GM12878 (cell line): ENCODE results near the gene ITGAD.

Experiments used
- CTCF ChIP-seq, 3 experiments: IDR thresholded peaks in 2 of 3; conservative IDR thresholded peaks in 1 of 3; 2 replicates each; pipeline ENCODE4 v1.5.1; 2011; ENCODE audit warnings: low read depth in 3 of 3, low read length in 3 of 3, mild to moderate bottlenecking in 3 of 3, control low read depth in 2 of 3, moderate library complexity in 2 of 3, inconsistent platforms in 1 of 3, mixed read lengths in 1 of 3; ENCODE audit not compliant: control insufficient read depth in 2 of 3, insufficient read depth in 1 of 3; ENCODE audit errors: extremely low read depth in 1 of 3
- EP300 ChIP-seq, 2 experiments: fragments of 150-350 bp in 1 of 2; IDR thresholded peaks; 2 replicates each; pipeline ENCODE4 v1.6.1; 2011 to 2012; ENCODE audit warnings: low read depth in 2 of 2, low read length in 2 of 2, borderline replicate concordance in 1 of 2, improper control_type of control experiment in 1 of 2, inconsistent platforms in 1 of 2; ENCODE audit not compliant: control insufficient read depth in 1 of 2
- EZH2 ChIP-seq: IDR thresholded peaks from 2 replicates; pipeline ENCODE4 v1.6.1; 2012; ENCODE audit warnings: low read depth, mild to moderate bottlenecking, control low read depth, inconsistent platforms, low read length, borderline replicate concordance; ENCODE audit not compliant: control insufficient read depth
- HCFC1 ChIP-seq: fragments of 150-350 bp; IDR thresholded peaks from 2 replicates; pipeline ENCODE4 v1.6.1; 2014; ENCODE audit warnings: low read length
- HDAC6 ChIP-seq: fragments of 200-600 bp; sonication (generic); IDR thresholded peaks from one replicate; pipeline ENCODE4 v1.8.0; 2017; ENCODE audit warnings: antibody characterized with exemption; ENCODE audit not compliant: unreplicated experiment
- HDGF ChIP-seq: fragments of 450-650 bp; IDR thresholded peaks from 2 replicates; pipeline ENCODE4 v1.6.1; 2016; ENCODE audit warnings: antibody characterized with exemption
- POLR2A ChIP-seq: IDR thresholded peaks from 2 replicates; pipeline ENCODE4 v1.6.1; 2011; ENCODE audit warnings: low read depth, mild to moderate bottlenecking, low read length
- POLR2AphosphoS5 ChIP-seq: IDR thresholded peaks from 2 replicates; pipeline ENCODE4 v1.6.1; 2011; ENCODE audit warnings: mild to moderate bottlenecking, low read length, inconsistent platforms
- SP1 ChIP-seq: IDR thresholded peaks from one replicate; pipeline ENCODE4 v1.6.1; 2011; ENCODE audit warnings: low read depth, low read length
- STAT1 ChIP-seq: fragments of 450-650 bp; conservative IDR thresholded peaks from 2 replicates; pipeline ENCODE4 v1.6.1; 2014; ENCODE audit warnings: antibody characterized with exemption, mild to moderate bottlenecking
- ZNF274 ChIP-seq: IDR thresholded peaks from one replicate; pipeline ENCODE4 v1.8.0; 2011; ENCODE audit not compliant: insufficient read length, insufficient read depth
- ZZZ3 ChIP-seq: IDR thresholded peaks from 2 replicates; pipeline ENCODE4 v1.6.1; 2011; ENCODE audit warnings: low read depth; ENCODE audit not compliant: control insufficient read depth, insufficient read length

DNA sequence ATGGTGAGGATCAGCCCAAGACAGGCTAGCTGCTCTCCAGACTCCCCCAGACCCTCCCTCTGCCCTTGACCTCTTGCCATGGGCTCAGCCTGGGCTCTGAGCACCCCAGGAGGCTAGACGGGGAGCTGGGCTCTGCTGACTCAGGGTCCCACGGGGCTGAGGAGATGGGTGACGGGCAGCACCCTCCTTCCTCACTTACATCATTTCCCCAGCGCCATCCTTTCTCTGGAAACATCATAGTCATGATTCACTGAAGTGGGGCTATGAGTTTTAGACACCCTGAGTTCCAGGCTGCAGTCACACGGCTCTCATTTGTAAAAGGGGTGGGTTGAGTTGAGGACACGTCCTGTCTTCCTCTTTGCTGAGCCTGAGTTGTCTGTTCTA, 41.2 kb upstream of the ITGAD start:
- TF ChIP-seq STAT1 (no peak), CTCF (IDR thresholded peaks at IDR 0.05 in 2 of 3, conservative IDR thresholded peaks at IDR 0.05 in 1 of 3; ENCODE audit: control insufficient read depth in 2 of 3, extremely low read depth in 1 of 3, insufficient read depth in 1 of 3, low read depth in 3 of 3, low read length in 3 of 3) (no peak), POLR2AphosphoS5 (no peak), HDAC6 (no peak), SP1 (no peak), EP300 (IDR thresholded peaks at IDR 0.05; ENCODE audit: borderline replicate concordance in 1 of 2, control insufficient read depth in 1 of 2, low read depth in 2 of 2, low read length in 2 of 2) (no peak), ZZZ3 (no peak), EZH2 (no peak), HCFC1 (no peak), POLR2A (no peak), HDGF (0 out of 2 replicates have a peak, but pooled peaks have one; percentile 40), ZNF274 (no peak)
